ENCODE data around the gene UPP2.

UPP2 gene

DNA sequence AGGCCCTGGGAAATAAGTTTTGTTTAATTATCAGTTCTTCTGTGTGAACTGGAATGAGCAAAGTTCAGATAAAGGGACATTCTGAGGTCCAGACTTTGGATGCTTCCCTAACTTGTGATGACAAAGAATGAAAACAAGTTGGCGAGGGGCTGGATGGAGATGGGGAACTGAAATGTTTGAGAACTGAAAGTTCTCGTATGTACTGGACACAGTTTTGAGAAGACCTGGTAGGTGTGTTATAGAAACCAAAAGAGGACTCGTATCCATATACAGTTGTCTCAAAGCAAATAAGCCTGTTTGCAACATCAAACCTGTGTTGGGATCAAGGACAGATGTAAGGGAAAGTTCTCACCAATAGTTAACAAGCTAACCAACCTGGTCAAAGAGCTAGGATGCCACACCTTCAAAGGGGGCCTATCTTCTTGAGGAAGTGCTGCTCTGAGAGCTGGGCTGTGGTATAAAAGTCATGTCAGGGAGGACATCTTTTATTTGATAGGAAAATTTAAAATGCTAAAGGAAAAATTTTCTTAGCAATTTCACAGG lies at the start of gene UPP2:
Gene UPP2, plus strand, starts transcription at position 493 of the 543 bp plus-strand sequence. CDS start 188 bp downstream, outside the sequence.
- no peak for DNase-seq (ENCODE audit: low spot score)

DNA sequence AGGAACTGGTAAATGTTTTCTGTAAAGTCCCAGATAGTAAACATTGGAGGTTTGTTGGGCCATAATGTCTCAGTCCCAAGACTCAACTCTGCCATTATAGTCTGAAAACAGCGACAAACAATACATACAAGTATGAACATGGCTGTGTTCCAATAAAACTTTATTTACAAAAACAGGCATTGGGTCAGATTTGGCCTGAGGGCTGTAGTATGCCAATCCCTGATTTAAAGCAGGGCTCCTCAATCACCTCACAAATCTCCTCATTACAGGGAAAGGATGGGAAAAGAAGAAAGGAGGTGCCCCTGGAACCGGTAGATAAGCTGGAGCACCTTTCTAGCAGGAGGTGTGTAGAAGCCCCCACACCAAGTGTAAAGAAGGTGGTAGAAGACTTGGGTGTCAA lies 48.9 kb upstream of the UPP2 start:
- DNase-seq (ENCODE audit: low spot score) = no peak

DNA sequence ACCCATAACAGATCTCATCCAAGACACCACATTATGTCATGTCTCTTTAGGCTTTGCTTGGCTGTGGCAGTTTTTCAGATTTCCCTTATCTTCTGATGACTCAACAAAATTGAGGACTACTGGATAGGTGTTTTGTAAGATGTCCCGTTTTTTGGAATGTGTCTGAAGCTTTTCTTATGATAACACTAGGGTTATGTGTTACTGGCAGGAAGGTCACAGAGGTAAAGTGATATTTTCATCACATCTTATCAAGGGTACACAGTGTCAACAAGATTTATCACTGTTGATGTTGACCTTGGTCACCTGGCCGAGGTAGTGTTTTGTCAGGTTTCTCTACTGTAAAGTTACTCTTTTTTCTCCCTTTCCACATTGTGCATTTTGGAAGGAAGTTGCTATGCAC lies 44.8 kb upstream of the UPP2 start:
- DNase-seq (ENCODE audit: low spot score) = no peak

DNA sequence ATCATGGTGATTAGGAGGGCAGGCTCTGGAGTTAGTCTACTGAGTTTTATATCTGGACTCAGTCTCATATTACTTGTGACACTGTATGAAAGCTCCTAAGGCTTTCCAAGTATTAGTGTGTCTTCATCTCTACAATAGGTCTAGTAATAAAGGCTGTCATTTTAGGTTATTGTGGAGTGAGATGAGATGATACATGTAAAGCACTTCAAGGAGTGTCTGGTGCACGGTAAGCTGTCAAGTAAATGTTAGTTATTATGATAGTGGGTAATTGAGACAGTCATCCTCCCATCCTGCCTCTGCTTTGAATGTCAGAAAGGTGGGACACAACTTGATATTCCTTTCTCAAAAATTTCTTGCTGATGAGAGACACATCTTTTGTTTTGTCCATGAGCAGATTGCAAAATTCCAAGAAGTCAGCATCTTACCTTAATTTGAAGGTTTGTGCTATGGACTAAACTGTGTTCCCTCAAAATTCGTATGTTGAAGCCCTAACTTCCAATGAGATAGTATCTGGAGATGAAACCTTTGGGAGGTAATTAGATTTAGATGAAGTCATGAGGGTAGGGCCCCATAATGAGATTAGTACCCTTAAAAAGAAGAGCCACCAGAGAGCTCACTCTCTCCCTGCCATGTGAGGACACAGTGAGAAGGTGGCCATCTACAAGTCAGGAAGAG lies 41.4 kb upstream of the UPP2 start:
- no peak for DNase-seq (ENCODE audit: low spot score)

DNA sequence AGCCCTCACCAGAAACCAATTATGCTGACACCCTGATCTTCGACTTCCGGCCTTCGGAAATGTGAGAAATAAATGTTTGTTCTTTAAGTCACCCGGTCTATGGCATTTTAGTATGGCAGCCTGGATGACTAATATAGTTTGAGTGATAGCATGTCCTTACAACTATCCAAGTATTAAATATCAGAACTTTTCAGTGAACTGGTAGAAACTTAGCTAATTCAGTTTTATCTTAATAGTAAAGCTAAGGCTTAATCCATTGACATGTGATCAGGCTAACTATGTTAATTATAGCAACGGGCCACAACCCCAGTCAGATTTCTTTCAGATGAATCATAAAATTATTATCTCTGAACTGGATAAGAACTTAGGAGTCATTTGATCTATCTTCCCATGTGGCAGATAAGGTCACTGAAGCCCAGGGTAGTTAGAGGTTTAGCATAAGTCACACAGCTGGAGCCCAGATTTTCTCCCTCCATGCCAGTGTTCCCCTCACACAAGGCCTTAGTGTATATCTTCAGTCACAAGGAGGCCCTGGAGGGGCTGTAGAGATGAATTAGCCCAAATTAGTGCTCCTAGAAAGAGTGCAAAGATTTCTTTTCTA lies 40.7 kb upstream of the UPP2 start:
- DNase-seq (ENCODE audit: low spot score) = no peak

DNA sequence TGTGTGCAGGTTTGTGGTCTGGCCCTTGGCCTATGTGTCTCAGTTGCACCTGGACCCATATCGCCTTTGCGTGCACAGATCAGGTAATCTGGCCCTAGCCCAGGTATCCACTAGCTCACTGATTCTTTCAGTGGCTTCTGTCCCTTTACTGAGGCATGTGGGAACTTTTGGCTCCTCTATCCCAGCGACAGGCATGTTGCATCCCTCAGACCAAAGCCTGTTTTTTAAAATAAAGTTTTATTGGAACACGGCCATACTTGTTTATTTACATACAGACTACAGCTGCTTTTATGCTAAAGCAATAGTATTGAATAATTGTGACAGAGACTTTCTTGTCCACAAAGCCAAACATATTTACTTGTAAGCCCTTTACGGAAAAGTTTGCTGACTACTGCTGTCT lies 39.9 kb upstream of the UPP2 start:
- no peak for DNase-seq (ENCODE audit: low spot score)

DNA sequence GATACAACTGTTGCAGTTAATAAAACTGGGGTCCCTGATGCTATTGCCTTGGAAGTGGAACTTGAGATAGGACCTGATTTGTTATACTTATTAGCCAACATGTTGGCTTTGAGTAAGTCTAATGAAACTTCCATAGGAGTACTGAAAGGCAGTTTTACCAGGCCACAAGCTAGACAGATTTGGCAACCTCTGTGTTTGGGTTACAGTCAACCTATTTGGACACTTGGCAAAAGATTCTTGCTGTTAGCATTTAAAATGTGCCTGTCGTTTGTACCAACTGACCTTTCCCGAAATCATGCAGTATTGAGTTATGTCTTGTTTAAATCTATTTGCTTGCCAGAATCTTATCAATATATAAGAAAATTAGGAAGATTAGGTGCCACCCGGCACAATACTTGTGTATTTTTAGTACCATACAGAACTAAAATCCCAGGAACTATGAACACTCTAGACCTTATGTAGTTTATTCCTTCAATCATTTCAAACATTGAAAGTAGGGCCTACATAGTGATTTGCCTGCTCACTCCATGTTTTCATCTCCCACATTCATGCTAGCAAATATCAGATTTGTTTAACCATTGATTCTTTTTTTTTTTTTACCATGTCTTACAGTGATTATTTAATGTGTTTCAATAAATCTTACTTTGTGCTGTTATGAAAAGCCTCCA lies 35.5 kb upstream of the UPP2 start:
- no peak for DNase-seq (ENCODE audit: low spot score)

DNA sequence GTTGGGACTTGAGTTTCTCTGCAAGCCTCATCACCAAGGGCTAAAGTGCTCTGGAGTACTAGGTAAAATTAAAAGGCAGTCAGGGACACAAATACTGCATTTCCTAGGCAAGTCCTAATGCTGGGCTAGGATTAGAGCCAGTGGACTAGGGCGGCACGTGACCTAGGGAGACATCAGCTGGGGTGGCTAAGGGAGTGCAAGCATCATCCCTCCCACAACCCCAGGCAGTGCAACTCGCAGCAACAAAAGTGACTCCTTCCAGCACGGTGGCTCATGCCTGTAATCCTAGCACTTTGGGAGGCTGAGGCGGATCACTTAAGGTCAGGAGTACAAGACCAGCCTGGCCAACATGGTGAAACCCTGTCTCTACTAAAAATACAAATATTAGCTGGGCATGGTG lies 30.7 kb upstream of the UPP2 start:
- DNase-seq (ENCODE audit: low spot score) = no peak

DNA sequence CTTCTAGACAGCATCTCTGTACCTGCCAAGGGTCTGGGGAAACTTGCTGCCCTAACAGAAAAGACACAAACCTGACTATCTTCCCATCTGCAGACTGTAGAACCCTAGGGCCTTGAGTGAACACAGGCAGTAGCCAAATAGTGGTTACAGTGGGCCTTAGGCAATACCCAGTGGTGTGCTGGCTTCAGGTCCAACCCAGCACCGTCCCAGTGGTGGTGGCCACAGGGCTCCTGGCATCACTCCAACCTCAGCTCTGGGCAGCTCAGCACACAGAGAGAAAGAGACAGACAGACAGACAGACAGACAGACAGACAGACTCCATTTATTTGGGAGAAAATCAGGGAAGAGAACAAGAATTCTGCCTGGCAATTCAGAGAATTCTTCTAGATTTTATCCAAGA lies 29.3 kb upstream of the UPP2 start:
- DNase-seq (ENCODE audit: low spot score) = no peak

DNA sequence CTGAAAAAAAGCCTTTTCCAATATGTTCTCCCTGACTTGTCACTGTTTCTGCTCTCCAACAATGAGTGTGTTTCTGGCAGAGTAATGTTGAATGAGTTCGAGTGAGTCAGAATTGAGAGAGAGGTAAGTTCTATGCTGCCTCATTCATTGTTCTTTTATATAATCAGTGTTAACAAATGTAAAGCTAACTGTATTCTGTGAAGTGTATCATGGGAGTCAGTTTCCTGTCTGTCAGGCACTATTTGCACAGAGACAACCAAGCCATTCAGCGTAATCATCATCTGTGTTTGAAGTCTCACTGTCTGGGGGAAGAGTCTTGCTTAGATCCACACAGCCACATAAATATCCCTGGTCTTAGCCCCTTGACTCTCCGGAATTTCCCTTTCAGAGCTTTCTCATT lies 22.0 kb upstream of the UPP2 start:
- no peak for DNase-seq (ENCODE audit: low spot score)

DNA sequence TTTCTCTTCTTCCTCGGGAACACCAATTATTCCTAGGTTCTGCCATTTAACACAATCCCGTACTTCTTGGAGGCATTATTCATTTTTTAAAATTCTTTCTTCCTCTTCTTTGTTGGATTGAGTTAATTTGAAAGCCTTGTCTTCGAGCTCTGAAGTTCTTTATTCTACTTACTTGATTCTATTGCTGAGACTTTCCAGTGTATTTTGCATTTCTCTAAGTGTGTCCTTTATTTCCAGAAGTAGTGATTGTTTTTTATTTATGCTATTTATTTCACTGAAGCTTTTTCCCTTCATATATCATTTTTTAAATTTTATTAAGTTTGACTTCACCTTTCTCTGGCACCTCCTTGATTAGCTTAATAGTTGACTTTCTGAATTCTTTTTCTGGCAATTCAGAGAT lies 13.6 kb upstream of the UPP2 start:
- no peak for DNase-seq (ENCODE audit: low spot score)

DNA sequence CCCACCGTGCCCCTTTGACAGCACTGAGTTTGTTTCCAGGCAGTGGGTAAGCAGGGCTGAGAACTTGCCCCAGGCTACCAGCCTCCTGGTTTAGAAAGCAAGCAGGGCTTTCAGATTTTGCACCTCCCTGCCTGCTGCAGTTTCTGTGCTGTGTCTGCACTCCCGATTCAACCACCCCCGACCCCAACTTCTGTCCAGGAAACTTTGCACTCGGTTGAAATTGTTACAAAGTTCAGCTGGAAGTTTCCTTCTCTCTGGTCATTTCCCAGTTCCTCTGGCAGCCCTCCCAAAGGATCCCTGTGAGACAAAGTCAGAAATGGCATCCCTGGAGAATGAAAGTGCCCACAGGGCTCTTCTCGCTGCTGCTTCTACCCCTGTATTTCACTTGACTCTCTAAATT lies 12.4 kb upstream of the UPP2 start:
- no peak for DNase-seq (ENCODE audit: low spot score)

DNA sequence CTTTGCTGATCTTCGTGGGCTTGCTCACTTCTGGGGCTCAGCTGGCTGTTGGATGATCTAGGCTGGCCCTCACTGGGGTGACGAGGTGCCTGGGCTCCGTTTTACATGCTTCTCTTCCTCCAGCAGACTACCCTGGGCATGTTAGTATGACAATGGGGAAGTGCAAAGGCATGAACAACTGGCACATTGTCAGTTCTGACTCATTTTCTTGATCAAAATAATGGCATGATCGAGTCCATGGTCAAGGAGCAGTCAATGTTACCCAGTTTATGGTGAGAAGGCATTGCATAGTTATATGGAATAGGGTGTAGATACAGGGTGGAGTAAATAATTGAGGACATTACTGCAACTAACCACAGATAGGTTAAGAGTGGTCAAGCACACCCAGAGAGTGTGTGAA lies 10.0 kb upstream of the UPP2 start:
- no peak for DNase-seq (ENCODE audit: low spot score)

DNA sequence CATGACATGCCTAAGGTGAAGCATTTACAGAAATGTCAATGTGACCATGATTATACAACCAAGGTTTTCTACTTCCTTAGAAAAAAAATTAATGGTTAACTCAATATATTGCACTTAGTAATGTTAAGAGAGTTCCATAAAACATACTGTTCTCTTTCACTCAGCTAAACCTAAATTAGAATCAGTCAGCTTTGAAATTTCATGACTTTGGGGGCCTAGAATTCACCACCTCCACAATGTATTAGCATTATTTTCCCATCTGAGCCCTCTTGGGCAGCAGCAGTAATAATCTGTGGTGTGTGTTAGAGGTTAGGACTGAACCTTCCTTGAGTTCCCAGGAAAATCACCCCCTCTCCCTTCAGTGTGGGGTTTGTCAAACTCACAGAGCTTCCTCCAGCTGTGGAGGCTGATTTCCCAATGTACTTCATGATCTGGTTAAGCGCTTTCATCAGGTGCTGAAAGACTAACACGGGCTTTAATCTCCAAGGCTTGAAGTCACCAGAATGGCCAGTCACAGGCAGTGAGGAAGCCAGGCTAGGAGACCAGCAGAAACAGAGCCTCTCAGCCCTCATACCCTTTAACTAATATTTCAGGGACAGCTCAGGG lies 7.1 kb upstream of the UPP2 start:
- DNase-seq (ENCODE audit: low spot score) = no peak

DNA sequence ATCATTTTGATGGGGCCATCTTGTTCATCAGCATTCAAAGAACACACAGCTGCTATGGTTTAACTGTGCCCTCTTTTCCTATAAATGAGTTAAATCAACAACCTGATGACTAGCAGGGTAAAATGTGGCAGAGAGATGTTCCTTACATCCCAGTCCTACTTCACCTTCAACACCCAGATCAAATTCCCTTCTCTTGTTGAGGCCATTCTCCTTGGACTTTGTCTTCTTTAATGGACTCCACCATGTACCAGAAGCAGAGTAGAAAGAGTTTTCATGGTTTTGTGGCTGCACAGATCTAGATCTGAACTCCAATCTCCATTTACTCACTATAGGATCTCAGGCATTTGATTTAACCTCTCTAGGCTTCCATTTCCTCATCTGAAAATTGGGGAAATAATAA lies 6.4 kb upstream of the UPP2 start:
- no peak for DNase-seq (ENCODE audit: low spot score)

DNA sequence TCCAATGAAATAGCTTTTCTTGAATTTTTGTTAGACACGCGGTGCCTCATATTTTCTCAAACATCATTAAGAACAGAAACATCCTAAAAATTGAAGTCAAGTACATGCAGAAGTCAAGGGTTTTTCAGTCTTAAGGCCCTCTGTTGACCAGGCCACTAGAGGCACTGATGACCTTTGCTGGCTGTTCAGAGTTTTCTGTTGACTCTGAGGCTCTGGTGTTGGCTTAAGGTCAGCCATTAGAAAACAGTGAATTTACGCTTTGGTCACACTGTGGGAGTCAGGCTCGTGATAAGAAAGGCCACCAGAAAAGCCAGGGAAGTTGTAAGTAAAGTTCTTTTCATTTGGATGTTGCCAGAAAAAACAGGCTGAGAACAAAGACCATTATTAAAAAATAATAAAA lies 5.8 kb upstream of the UPP2 start:
- no peak for DNase-seq (ENCODE audit: low spot score)

DNA sequence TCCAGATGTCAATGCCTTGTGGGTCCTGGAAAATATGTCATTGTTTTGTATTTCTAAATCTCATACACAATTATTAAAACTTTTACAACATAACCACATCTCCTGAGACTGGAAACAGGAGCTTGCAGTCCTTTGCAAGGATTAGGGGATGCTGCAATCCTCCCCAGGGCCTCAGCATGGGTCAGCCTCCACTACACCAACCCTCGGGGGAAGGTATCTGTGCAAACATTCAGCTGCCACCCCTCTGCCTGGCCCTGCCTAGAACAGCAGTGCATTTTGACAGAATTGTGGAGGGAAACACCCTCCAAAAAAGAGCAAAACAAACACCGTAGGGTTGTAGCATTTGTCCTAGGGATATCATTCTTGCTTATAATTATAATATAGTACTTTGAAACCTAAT lies 4.2 kb upstream of the UPP2 start:
- no peak for DNase-seq (ENCODE audit: low spot score)

DNA sequence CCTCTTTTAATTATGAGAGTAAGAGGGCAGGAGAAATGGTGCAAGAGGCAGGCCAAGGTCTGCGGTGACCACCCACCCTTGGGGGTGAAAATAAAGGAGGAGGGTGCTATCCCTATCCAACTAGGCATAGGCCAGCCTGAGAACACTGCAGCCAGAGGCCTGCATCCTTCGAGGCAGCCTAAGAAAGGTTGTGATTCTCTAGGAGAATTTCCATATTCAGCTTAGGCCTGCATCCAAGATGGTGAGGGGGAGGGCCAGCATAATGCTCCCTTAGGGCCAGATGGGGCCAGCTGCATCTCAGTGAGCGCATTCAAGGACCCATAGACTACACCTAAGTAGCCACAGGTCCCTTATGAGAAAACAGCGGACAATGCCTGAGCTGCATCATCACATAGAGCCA lies 3.5 kb upstream of the UPP2 start:
- no peak for DNase-seq (ENCODE audit: low spot score)

DNA sequence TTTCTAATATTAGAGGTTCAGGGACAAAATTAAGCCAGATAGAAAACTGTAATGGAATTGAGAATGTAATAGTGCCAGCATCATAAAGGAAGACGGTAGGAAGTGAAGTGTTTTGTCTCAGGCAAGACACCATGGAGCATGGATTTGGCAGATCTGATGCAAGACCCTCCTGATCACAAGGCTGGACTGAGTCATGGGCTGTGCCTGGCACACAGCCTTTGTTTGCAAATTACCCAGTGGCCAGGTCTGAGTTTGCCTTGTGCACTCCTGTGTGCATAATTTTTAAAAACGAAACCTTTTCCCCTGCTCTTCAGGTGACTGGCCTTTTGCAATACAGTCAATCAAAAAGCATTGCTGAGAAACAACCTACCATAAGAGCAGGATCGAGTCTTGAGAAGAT lies 2.0 kb upstream of the UPP2 start:
- no peak for DNase-seq (ENCODE audit: low spot score)

DNA sequence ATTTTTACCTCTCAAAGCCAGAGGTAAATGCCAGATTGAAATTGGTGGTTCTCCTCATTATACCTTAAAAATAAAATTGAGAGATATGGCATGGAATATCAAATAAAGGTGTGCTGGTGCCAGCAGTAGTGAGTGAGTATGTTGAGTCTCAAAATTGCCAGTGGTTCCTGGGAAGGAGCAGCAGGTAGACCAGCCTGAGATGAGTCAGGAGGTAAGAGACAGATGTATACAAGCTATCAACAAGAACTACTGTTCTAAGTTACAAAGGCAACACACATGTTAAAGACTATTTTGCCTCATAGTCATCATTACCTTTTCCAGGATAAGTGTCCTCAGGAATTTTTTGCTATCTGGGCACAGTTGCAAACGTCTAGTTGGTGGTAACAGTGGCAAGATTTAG lies 1.3 kb upstream of the UPP2 start:
- DNase-seq (ENCODE audit: low spot score) = no peak

DNA sequence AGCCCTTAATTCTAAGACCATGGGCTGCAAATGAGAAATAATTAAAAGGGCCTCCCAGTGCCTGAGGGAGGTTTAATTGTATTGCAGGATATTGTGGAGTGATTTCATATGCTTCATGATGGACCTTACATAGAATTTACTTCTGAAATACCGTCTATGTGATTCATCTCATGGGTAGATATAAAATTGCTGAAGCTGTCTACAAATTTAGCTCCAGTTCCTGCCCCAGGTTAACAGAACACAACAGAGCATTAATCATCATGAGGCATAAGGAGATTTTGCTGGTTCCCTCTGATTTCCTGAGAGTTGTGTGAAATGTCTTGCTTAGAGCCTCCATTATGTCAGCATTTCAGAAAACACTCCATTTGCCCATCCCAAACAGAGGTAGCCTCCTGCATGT lies 770 bp downstream of the UPP2 start:
- no peak for DNase-seq (ENCODE audit: low spot score)

DNA sequence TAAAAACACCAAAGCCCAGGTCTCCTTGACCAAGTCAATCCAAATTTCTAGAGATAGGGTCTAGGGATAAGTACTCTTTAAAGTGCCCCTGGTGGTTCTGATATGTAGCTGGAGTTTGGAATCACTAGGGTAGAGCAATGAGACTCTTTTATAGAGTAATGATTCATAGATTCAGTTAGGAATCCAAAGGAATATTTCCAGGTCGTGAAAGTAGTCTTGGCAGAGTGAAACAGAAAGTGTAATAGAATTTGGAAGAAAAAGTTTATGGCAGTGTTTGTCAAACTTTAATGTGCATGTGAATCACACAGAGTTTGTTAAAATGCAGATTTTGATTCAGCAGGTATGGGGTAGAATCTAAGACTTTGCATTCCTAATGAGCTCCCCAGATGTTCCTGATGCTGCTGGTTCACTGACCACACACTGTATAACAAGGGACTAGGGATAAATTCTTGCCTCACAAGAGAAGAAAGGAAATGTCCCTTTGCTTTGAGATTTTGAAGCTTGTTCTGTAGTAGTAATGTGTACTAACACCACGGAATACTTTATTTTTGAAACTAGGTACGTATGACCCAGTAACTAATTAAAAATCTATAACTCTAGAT lies 1.8 kb downstream of the UPP2 start:
- no peak for DNase-seq (ENCODE audit: low spot score)

DNA sequence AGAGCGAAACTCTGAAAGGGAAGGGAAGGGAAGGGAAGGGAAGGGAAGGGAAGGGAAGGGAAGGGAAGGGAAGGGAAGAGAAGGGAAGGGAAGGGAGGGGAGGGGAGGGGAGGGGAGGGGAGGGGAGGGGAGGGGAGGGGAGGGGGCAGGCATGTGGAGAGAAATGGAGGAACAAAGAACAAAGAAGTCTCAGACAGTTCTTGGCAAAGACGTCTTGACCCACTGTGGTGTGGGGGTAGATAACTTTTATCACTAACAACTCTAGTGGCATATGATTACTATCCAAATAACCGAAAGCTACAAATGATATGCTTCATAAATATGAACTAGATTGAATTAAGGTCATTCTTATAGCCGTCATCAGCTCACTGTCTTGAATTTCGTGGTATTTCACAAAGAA lies 3.2 kb downstream of the UPP2 start:
- no peak for DNase-seq (ENCODE audit: low spot score)
